GM18858 (cell line): Measurements from ENCODE around the gene HOXA3.

ENCODE experiments used
- ATAC-seq: cut with Tn5 transposase; IDR thresholded peaks from one replicate; pipeline ENCODE4 v1.9.1; 2021; ENCODE audit not compliant: unreplicated experiment

HOXA3 gene

GRCh38 chr7:27179503-27180430, 27.4 kb upstream of the HOXA3 start:
- no peak for ATAC-seq

DNA sequence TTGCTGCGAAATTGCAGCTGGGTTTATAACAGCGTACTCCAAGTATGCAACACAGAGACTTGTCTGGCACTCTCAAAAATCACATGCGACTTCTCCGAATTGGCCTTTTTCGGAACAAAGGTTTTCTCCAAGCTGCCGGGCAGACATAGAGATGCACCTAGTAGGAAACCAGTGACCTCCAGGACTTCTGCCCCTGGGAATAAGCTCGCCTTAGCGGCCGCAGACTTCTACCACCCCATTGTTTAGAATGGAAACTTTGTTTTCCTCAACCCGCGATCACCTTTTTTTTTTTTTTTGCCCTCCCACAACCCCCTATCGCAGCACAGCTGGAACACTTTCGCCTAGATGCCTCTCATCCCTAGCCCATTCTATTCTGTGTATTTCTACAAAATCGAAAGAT, 26.6 kb upstream of the HOXA3 start:
- ATAC-seq = no peak

DNA sequence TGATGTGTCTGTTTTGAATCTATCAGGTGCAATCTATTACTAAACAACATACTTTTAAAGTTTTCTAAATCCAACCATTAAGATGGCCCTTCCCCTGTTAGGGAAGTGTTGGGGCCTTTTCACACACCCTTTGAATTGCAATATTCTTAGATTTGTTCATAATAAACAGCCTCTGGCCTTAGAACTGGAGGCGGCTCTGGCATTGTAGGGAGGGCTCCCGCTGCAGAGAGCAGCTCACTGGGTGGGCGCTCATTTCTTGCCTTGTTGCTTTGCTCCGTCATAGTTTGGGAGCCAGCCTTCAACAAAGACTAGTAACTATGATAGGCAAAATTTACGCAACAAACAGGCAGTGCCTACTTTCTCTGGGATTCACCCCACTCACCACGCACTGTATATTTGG, 26.0 kb upstream of the HOXA3 start:
- ATAC-seq = no peak

- no peak for ATAC-seq
These were observed 25.5 kb upstream of the HOXA3 start for GRCh38 chr7:27177795-27178320.

DNA sequence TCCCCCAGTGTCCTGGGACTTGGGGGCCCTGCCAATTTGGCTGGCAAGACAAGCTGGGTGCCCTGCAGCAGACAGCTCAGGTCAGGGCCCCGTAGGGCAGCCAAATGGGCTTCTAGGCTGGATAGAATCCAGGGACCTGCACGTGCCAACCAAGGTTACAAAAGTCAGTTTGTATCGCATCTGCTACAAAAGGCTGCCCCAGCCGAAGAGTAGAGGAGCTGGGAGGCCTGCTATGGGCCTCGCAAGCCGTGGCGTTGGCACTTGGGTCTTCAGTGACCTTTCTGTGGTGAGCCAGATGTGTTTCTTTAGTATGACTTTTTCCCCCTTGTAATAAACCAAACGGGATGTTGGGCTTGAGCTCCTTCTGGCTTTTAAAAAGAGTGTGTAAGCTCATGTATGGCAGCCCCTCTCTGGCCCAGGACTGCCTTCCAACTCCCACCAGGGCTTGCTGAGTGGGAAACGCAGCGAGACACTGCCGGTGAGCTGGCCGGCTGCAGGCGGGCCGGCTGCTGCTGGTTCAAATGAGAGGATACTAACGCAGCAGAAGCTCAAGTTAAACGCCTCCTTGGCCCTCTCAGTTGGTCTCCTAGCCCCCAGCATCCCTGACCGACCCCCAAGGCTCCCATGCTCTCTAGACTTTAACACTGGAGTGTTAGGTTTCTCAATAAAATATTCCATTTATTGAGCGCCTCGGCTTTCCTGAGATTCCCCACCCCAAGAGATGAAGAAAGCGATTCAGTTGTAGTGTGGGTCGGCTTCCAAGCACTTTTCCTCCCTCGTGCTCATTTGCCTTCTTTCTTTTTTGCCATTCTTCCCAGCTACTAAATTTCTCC, 24.8 kb upstream of the HOXA3 start:
- no peak for ATAC-seq

DNA sequence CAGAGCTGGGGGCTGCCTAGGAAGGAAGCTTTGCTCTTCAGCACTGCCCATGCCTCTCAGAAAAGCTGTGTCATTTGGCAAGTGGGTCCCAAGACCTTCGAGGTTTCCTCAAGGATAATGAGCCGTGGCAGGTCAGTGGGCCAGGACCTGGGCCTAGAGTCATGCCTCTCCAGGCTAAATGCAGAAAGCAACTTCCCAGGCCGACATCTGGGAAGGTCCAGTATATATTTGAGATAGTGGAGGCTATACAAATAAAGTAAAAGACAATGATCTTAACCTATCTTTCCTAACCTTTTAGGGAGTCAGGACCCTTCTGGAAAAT, 24.1 kb upstream of the HOXA3 start:
- no peak for ATAC-seq

DNA sequence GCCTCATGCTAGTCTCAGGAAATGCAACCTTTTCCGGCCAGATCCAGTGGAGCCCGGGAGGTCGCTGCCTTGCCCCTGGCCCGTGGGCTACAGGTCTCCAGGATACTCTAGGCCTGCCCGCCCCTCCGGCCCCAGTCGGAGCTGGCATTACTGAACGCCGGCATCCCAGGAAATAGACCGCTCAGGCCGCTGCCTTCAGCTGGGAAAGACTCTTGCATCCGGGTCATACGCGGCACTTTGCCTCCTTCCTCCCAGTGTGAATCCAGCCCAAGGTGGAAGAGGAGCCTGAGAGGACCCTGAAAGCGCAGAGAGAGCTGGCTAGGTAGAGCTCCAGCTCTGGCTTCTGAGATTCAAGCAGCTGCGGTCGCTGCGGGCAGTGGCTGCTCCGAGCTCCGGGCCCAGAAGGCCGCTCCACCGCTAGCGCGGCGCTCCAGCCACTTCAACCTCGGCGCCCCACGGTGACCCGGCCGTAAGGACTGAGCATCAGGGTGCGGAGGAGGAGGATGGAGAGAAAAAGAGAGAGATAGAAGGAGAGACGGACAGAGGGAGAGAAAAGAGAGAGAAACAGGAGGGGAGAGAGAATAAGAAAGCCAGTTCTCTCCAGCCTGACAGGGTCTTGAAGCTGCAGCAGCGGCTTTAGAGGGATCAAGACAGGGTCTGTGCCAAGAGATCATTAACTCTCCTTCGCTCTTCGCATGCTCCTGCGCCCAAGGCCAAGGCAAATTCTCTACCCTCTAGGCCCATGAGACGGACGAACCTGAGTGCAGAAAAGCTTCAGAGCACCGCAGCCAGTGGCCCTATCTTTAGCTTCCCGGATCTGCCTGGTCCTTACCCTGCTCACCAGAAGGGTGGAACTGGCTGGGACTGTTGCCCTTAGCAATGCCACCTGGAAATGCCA, 23.5 kb upstream of the HOXA3 start:
- no peak for ATAC-seq

DNA sequence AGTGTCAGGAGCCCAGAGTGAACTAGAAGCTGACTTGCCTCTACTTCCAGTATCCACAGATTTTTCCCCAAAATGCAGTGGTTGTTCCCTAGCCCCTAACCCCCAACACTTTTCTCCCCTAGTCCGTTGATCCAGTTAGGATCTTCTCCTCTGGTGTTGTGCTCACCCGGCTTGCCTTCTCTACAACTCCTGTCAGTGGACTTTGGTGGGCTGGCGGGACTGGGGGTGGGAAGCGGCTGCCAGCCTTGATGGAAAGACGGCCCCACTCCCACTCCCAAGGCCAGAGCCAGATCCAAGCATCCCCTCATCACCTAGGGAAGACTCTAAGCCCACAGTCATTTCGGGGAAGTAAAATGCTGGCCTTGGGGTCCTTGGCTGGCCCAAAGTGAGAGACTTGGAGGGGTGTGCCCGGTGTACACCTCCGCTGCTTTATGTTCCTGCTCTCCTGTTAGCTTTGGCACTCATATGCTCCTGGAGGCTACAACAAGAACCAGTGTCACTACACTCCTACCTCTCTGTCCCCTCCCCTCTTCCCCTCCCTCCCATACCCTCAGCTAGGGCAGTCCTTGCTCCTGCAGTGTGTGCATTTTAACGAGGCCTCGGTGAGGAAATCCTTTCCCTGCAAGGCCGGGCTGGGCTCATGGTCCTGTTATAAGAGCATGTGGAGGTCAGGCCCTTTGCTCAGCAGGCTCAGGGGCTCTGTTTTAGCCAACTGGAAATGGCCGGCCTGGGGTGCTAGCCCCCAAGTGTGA, 22.7 kb upstream of the HOXA3 start:
- ATAC-seq = no peak

DNA sequence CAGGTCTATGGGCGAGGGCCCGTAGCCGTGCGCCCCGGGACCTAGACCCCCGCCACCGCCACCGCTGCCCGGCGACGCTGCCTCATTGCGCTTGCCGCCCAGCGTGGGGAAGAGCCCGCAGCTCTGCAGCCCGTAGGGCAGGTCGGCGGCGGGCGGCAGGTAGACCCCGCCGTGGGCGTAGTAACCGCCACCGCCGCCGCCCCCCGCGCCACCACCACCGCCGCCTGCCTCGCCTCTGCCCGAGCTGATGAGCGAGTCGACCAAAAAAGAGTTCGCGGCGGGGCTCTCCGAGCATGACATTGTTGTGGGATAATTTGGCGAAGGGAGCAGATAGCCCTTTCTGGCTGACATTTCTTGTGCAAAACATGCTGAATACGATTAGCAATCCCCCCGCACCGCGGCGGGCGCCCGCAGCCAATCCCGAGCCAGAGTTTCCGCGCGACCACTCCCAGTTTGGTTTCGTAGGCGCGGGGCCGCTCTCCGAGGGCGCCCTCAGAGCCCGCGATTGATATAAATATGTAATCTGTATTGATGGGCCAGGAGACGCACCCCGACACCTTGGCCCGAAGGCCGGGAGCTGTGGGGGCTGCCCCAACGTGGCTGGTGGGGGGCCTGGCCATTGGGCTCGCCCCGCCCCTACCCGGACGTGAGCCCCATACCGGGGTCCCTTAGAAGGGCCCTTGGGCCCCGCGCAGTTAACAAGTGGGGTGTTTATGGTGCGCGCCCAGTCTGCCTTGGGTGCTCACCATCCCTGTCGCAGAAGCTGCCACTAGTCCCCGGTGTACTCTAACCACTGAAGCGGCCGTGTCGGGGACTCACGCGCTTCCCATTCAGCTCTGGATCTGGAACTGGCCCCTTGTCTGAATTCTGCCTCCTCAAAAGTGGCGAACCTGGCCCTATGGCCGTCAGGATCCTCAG, 21.8 kb upstream of the HOXA3 start, which contains the start of gene HOXA10:
HOXA10 (minus strand) TSS at position 365 of the 918 bp plus-strand sequence; CDS start at position 351, 14 bp downstream.
- no peak for ATAC-seq

DNA sequence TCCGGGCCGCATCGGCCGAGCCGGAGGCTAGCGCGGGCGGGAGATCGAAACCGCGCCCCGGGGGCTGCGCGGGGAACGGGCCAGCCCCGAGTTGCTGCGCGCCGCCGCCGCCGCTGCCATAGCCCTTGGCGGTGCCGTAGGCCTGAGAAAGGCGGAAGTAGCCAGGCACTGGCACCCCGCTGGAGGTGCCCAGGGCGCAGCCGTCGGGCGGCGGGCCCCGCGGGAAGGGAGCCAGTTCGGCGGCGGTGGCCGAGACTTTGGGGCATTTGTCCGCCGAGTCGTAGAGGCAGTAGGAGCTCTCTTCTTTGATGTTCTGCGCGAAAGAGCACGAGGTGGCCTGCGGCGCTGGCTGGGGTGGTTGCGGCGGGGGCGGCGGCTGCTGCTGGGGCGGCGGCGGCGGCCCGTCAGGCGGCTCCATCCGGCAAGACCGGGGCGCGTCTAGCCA, 21.1 kb upstream of the HOXA3 start:
- no peak for ATAC-seq

GRCh38 chr7:27172823-27173510, 20.6 kb upstream of the HOXA3 start:
- ATAC-seq = no peak

GRCh38 chr7:27172315-27172774, 20.0 kb upstream of the HOXA3 start:
- ATAC-seq = no peak

- ATAC-seq = no peak
These were observed 19.4 kb upstream of the HOXA3 start for GRCh38 chr7:27171637-27172314.

DNA sequence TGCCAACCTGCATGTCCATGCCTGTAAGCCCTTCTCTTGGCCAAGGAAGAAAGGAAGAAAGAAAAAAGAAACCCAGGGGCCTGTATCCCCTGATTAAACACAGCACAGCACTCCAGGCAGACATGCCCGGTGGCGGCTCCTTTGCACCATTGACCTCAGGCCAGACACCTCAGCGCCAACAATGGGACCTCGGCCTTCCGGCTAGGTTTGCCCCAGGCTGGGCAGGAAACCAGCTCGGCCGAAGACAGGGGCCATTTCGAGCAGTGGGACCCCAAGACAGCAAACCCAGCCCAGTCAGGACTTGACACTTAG, 18.9 kb upstream of the HOXA3 start:
- ATAC-seq = no peak

- no peak for ATAC-seq
These were observed 18.3 kb upstream of the HOXA3 start for GRCh38 chr7:27170426-27171324.

DNA sequence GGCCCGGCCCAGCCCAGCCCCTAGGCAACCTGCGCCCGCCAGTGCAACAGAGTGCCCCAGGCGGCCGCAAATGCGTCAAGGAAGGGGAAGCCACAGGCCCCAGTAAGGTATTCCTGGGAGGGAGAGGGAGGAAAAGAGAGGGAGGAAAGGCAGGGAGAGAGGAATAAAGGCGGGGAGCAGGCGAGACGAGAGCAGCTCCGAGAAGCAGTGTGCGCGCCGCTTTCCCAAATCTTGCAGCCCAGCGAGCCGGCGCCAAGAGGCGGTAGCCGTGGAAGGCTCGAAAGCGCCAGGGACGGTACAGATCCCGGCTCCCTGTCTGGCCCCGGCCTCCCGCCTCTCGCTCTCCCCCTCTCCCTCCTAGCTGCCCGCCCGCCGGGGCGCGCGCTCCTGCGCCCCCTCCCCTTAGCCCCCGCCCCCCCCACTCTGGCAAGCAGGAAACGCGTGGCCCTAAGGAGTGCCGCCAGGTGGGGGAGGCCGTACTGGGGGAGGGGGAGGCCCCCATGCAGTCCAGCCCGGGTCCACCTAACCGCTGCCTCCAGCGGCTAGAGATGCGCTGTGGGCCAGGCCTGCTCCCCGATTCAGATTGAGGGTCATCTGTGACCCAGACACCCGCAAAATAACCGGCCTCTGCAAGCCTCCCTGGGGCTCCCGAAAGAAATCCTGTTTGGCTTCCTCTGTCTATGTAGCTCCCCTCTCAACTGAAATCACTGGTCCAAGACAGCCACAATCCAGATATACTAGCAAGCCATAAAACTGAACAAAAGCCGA, 17.5 kb upstream of the HOXA3 start:
- no peak for ATAC-seq
